ENCODE data around the gene FNDC8. TPM values are rescaled to one million over a fixed set of nuclear protein-coding genes. Genes with fewer than 3 reads are reported as not detected.
"Not testable (repeated sequence)": the region's sequence is repeated elsewhere in the genome, so short reads cannot be mapped to it uniquely, and the experiment has no call there.

The FNDC8 gene
- total and polyA plus RNA-seq, 2 of the 8 experiments (the other 6 are each of a cell fraction or from before 2014, with no cell fraction given), result not detected

DNA sequence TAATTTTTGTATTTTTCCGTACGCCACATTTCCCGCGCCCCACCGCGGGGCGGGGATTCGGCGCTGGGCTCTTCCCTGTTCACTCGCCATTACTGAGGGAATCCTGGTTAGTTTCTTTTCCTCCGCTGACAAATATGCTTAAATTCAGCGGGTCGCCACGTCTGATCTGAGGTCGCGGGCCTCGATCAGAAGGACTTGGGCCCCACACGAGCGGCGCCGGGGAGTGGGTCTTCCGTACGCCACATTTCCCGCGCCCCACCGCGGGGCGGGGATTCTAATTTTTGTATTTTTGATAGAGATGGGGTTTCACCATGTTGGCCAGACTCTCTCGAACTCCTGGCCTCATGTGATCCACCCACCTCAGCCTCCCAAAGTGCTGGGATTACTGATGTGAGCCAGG lies 29.7 kb downstream of the FNDC8 start:
- not testable (repeated sequence) for H3K4me1 ChIP-seq (replicated peaks in 1 of 4; ENCODE audit: control insufficient read depth in 3 of 4, insufficient read depth in 4 of 4, low read length in 3 of 4); H2BK5ac ChIP-seq (ENCODE audit: low read depth, low read length); H3K9me3 ChIP-seq (ENCODE audit: insufficient read depth in 2 of 2, low read depth in 1 of 2, low read length in 1 of 2); H2BK12ac ChIP-seq (ENCODE audit: low read depth, low read length); H3K18ac ChIP-seq (ENCODE audit: extremely low read depth, low read length); H3K79me2 ChIP-seq (ENCODE audit: control insufficient read depth in 1 of 2, insufficient read depth in 2 of 2, low read length in 2 of 2); H3K4me2 ChIP-seq (ENCODE audit: insufficient read depth in 1 of 2, low read depth in 2 of 2, low read length in 2 of 2); H4K8ac ChIP-seq (ENCODE audit: extremely low read depth, insufficient read depth, low read length); H3K23ac ChIP-seq (ENCODE audit: insufficient read length); H2AFZ ChIP-seq (ENCODE audit: low read length); H2BK15ac ChIP-seq (ENCODE audit: low read length); H3K4ac ChIP-seq (replicated peaks; ENCODE audit: insufficient read length, low read depth, low read length); H3K27me3 ChIP-seq (replicated peaks in 1 of 4; ENCODE audit: control insufficient read depth in 3 of 4, extremely low read depth in 1 of 4, insufficient read depth in 3 of 4, low read length in 3 of 4); H4K5ac ChIP-seq (ENCODE audit: insufficient read length, low read depth, low read length); FAIRE-seq; H3K79me1 ChIP-seq (ENCODE audit: low read depth, low read length); H2BK20ac ChIP-seq (ENCODE audit: low read length); H3K27ac ChIP-seq (ENCODE audit: low read depth, low read length); H4K91ac ChIP-seq (replicated peaks; ENCODE audit: insufficient read length, low read length); H4K20me1 ChIP-seq (replicated peaks in 1 of 2; ENCODE audit: control insufficient read depth in 1 of 2, insufficient read depth in 2 of 2, low read length in 2 of 2); DNase-seq (ENCODE audit: low read depth in 1 of 2, low spot score in 2 of 2); H3K4me3 ChIP-seq (ENCODE audit: extremely low read depth in 1 of 4, insufficient read depth in 2 of 4, low read depth in 3 of 4, low read length in 4 of 4); H3K9ac ChIP-seq (replicated peaks in 1 of 4; ENCODE audit: extremely low read depth in 1 of 4, low read depth in 3 of 4, low read length in 3 of 4); H3K56ac ChIP-seq (replicated peaks; ENCODE audit: insufficient read length, low read depth, low read length); H3K36me3 ChIP-seq (ENCODE audit: control insufficient read depth in 2 of 4, insufficient read depth in 4 of 4, low read length in 3 of 4); H3K14ac ChIP-seq (ENCODE audit: insufficient read length); H2AK5ac ChIP-seq (ENCODE audit: low read depth, low read length); H2BK120ac ChIP-seq (replicated peaks; ENCODE audit: low read depth, low read length); H3K23me2 ChIP-seq (ENCODE audit: low read depth, low read length)
- CTCF ChIA-PET (ENCODE audit: partially characterized antibody), result interaction anchor here (1.7 kb wide), 1 partner anchor 33 kb away, joined by 3 read pairs; no protein-coding TSS in a partner anchor
- WGBS, 2 experiments (ENCODE audit: extremely low coverage in 1 of 2, insufficient coverage in 1 of 2, insufficient read length in 1 of 2, insufficient replicate concordance in 2 of 2, low coverage in 1 of 2, low lambda C conversion rate in 2 of 2, missing lambda C conversion rate in 1 of 2), result 92% methylated on average over 29 of the region's 29 CpGs; no CpG with 5 or more reads in 1 of the 2 experiments
- POLR2A ChIA-PET (ENCODE audit: partially characterized antibody), result interaction anchor here (0.6 kb wide), 1 partner anchor 27 kb away, joined by 3 read pairs; no protein-coding TSS in a partner anchor
